ENCODE data around the gene ISG15. TPM values are rescaled to one million over a fixed set of nuclear protein-coding genes. Genes with fewer than 3 reads are reported as not detected.

Gene ISG15
- total and polyA plus RNA-seq, 9 of the 15 experiments (the other 6 are each of a cell fraction or from before 2014, with no cell fraction given): 0.40 to 58.3 (median 12.2) TPM

DNA sequence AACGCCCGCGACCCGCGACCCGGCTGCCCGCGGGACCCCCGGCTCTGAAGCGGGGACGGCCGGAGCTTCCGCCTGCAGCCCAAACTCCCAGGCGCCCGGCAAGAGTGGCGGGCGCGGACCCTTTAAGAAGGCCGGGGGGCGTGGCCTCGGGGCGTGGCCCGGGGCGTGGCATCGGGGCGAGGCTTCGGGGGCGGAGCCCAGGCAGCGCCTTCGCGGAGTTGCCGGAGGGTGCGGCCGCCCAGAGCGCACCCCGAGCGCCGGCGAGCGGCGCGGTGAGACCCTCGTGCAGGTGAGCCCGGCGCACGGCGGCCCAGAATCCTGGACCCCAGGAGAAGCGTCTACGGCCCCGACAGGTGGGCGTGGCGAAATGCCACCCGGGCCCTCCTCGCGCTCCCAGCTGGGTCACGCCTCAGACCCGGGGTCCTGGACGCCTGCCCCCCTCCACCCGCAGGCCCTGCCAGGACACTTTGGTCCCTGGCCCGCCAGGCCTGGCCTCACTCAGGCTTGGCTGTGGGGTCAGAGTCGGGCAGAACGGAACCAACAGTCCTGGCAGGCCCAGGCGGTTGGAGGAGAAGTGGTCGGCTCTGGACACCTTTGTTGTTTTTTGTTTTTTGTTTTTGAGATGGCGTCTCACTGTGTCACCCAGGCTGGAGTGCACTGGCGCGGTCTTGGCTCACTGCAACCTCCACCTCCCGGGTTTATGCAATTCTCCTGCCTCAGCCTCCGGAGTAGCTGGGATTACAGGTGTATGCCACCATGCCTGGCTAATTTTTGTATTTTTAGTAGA is 46.4 kb downstream of the ISG15 start (continued):
- TF ChIP-seq HNRNPH1 (optimal IDR thresholded peaks at IDR 0.05; ENCODE audit: low read depth, low read length): no peak
- no peak for TF ChIP-seq SPI1 (IDR thresholded peaks at IDR 0.05; ENCODE audit: borderline replicate concordance, low read depth, low read length)
- peak; percentile 61; the same call in 1 of the 2 replicates for TF ChIP-seq PHB (CRISPR knock-in tag; IDR thresholded peaks at IDR 0.05)
- no peak for TF ChIP-seq EZH2 (IDR thresholded peaks at IDR 0.05; ENCODE audit: borderline replicate concordance, low read depth, low read length)
- peak; percentile 54; the same call in 1 of the 2 replicates for TF ChIP-seq ATF7 (IDR thresholded peaks at IDR 0.05)
- no peak for TF ChIP-seq BDP1 (IDR thresholded peaks at IDR 0.05; ENCODE audit: insufficient read depth, insufficient read length)
- peak; percentile 82 for TF ChIP-seq CXXC5 (CRISPR knock-in tag; IDR thresholded peaks at IDR 0.05)
- TF ChIP-seq, protein P1, sequence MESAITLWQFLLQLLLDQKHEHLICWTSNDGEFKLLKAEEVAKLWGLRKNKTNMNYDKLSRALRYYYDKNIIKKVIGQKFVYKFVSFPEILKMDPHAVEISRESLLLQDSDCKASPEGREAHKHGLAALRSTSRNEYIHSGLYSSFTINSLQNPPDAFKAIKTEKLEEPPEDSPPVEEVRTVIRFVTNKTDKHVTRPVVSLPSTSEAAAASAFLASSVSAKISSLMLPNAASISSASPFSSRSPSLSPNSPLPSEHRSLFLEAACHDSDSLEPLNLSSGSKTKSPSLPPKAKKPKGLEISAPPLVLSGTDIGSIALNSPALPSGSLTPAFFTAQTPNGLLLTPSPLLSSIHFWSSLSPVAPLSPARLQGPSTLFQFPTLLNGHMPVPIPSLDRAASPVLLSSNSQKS (CRISPR knock-in tag; IDR thresholded peaks at IDR 0.05): no peak
- peak; percentile 16; the same call in 1 of the 2 replicates for TF ChIP-seq E2F3 (CRISPR knock-in tag; IDR thresholded peaks at IDR 0.05)
- no peak for TF ChIP-seq ZNF143 (CRISPR knock-in tag; IDR thresholded peaks at IDR 0.05)
- no peak for TF ChIP-seq NFATC3 (IDR thresholded peaks at IDR 0.05)
- peak; percentile 69; the same call in 1 of the 2 replicates for TF ChIP-seq THAP12 (CRISPR knock-in tag; IDR thresholded peaks at IDR 0.05)
- no peak for TF ChIP-seq ZNF778 (CRISPR knock-in tag; IDR thresholded peaks at IDR 0.05)
- TF ChIP-seq, protein P2, sequence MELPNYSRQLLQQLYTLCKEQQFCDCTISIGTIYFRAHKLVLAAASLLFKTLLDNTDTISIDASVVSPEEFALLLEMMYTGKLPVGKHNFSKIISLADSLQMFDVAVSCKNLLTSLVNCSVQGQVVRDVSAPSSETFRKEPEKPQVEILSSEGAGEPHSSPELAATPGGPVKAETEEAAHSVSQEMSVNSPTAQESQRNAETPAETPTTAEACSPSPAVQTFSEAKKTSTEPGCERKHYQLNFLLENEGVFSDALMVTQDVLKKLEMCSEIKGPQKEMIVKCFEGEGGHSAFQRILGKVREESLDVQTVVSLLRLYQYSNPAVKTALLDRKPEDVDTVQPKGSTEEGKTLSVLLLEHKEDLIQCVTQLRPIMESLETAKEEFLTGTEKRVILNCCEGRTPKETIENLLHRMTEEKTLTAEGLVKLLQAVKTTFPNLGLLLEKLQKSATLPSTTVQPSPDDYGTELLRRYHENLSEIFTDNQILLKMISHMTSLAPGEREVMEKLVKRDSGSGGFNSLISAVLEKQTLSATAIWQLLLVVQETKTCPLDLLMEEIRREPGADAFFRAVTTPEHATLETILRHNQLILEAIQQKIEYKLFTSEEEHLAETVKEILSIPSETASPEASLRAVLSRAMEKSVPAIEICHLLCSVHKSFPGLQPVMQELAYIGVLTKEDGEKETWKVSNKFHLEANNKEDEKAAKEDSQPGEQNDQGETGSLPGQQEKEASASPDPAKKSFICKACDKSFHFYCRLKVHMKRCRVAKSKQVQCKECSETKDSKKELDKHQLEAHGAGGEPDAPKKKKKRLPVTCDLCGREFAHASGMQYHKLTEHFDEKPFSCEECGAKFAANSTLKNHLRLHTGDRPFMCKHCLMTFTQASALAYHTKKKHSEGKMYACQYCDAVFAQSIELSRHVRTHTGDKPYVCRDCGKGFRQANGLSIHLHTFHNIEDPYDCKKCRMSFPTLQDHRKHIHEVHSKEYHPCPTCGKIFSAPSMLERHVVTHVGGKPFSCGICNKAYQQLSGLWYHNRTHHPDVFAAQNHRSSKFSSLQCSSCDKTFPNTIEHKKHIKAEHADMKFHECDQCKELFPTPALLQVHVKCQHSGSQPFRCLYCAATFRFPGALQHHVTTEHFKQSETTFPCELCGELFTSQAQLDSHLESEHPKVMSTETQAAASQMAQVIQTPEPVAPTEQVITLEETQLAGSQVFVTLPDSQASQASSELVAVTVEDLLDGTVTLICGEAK (IDR thresholded peaks at IDR 0.05): no peak
- TF ChIP-seq, protein P2 (CRISPR knock-in tag; IDR thresholded peaks at IDR 0.05): no peak
- TF ChIP-seq POLR3G (IDR thresholded peaks at IDR 0.05; ENCODE audit: extremely low read depth, insufficient read length, insufficient replicate concordance): no peak
